Mucosa of descending colon (tissue), 3 donors: Measurements from ENCODE around the gene LRBA. TPM values are rescaled to one million over a fixed set of nuclear protein-coding genes. Genes with fewer than 3 reads are reported as not detected.

Experiments used
- ATAC-seq: fragments of 200-7000 bp; cut with Tn5 transposase; one replicate; pipeline ENCODE4 v1.9.1; 2020; ENCODE audit warnings: mild to moderate bottlenecking, moderate library complexity
- DNase-seq, 3 donors: peaks; one replicate each; pipeline ENCODE4 v3.0.0-alpha.2; 2020
- H3K36me3 ChIP-seq: fragments of 200-600 bp; one replicate; pipeline ENCODE4 v1.8.0; 2021; ENCODE audit warnings: low read depth, mild to moderate bottlenecking
- H3K4me1 ChIP-seq: fragments of 200-600 bp; one replicate; pipeline ENCODE4 v1.8.0; 2021; ENCODE audit warnings: low read depth, mild to moderate bottlenecking
- H3K4me3 ChIP-seq: fragments of 200-600 bp; one replicate; pipeline ENCODE4 v1.8.0; 2021; ENCODE audit warnings: mild to moderate bottlenecking
- H3K9me3 ChIP-seq: fragments of 200-600 bp; one replicate; pipeline ENCODE4 v1.8.0; 2021; ENCODE audit warnings: mild to moderate bottlenecking
- CTCF ChIP-seq: fragments of 200-600 bp; IDR thresholded peaks from one replicate; pipeline ENCODE4 v1.8.0; 2022; ENCODE audit warnings: antibody characterized with exemption, mild to moderate bottlenecking
- intact Hi-C, 2 donors: fragments of 100-400 bp; cut with DNase I in 1 of 2; cut with micrococcal nuclease in 1 of 2; formaldehyde crosslinking; loops; one replicate each; pipeline versions ENCODE4 v1.11.0 to v1.11.1; 2022; cut with DNase I, micrococcal nuclease
- total RNA-seq, 3 donors: library from RNA; stranded (reverse); fragmentation: NEBNext Ultra II Directional in 2 of 3; extraction: Animal tissue kit (Norgen Biotek cat#: 25700) in 2 of 3; gene quantifications; one replicate each; pipeline versions ENCODE4 v1.2.1 to v1.2.4, GENCODE V29; 2021 to 2023
- donor health status: DM: no; HTN: no; CAD: no; lungs with moderate emphysema.
- donor health status: DM: no; HTN: no; CAD: no.
- donor health status: DM: no; HTN: yes; CAD: no.

The LRBA gene
- total RNA-seq, 3 donors from 2014 or later = 69.8 to 98.4 (median 76.2) TPM

- Histone ChIP-seq H3K9me3 (no peaks in the 10 kb centered on the region), H3K36me3 (no peaks in the 10 kb centered on the region), H3K4me1 (no peaks in the 10 kb centered on the region), H3K4me3 (no peak overlapping the region)
- ATAC-seq (no peak), DNase-seq (no peak)
- TF ChIP-seq CTCF = no peak
- intact Hi-C loops = no loop called here
Observed at GRCh38 chr4:150423503-150423902, 591.6 kb downstream of the LRBA start.

- Histone ChIP-seq H3K36me3 (no peaks in the 10 kb centered on the region), H3K4me3 (no peak overlapping the region), H3K4me1 (no peaks in the 10 kb centered on the region), H3K9me3 (no peaks in the 10 kb centered on the region)
- DNase-seq (peak in 1 of 3 donors; percentile 34), ATAC-seq (no peak)
- no peak for TF ChIP-seq CTCF
- intact Hi-C loops = no loop called here
Observed at GRCh38 chr4:150423074-150423473, 592.0 kb downstream of the LRBA start.

- intact Hi-C loops = no loop called here
- no peak overlapping the region for H3K4me3 ChIP-seq
Observed at GRCh38 chr4:150421612-150422011, 593.5 kb downstream of the LRBA start.

GRCh38 chr4:150419939-150420338 lies 595.1 kb downstream of the LRBA start:
- H3K9me3 ChIP-seq = no peaks in the 10 kb centered on the region
- no peak for ATAC-seq
- H3K4me1 ChIP-seq = no peaks in the 10 kb centered on the region
- H3K36me3 ChIP-seq = no peaks in the 10 kb centered on the region
- intact Hi-C loops = no loop called here
- no peak overlapping the region for H3K4me3 ChIP-seq
- TF ChIP-seq CTCF = no peak
- DNase-seq = no peak

More at GRCh38 chr4:150421612-150422011, 593.5 kb downstream of the LRBA start:
- ATAC-seq (no peak), DNase-seq (no peak)
- no peaks in the 10 kb centered on the region for H3K4me1 ChIP-seq
- H3K36me3 ChIP-seq = no peaks in the 10 kb centered on the region
- TF ChIP-seq CTCF = no peak
- H3K9me3 ChIP-seq = no peaks in the 10 kb centered on the region

- no peak overlapping the region for H3K4me3 ChIP-seq
- no peak for TF ChIP-seq CTCF
- no peak for DNase-seq
- intact Hi-C loops = no loop called here
- H3K9me3 ChIP-seq = no peaks in the 10 kb centered on the region
- no peak for ATAC-seq
- no peaks in the 10 kb centered on the region for H3K4me1 ChIP-seq
- H3K36me3 ChIP-seq = no peaks in the 10 kb centered on the region
Observed at GRCh38 chr4:150418757-150419410, 596.2 kb downstream of the LRBA start.

GRCh38 chr4:150415213-150415612 lies 599.9 kb downstream of the LRBA start:
- DNase-seq = no peak
- no peak for TF ChIP-seq CTCF
- no peaks in the 10 kb centered on the region for H3K9me3 ChIP-seq
- intact Hi-C loops = no loop called here
- no peak for ATAC-seq
- no peaks in the 10 kb centered on the region for H3K36me3 ChIP-seq
- no peak overlapping the region for H3K4me3 ChIP-seq
- no peaks in the 10 kb centered on the region for H3K4me1 ChIP-seq
